Smooth muscle cell of the coronary artery (primary cell): ENCODE measurements around the gene HMHB1. TPM values are rescaled to one million over a fixed set of nuclear protein-coding genes. Genes with fewer than 3 reads are reported as not detected.

Source experiments
- total RNA-seq: library from RNA; depleted of rRNA; stranded (reverse); fragments of >200 nt; gene quantifications from 2 replicates; pipeline ENCODE4 v1.2.3, GENCODE V29; 2014; ENCODE audit warnings: low replicate concordance

Gene HMHB1
- not detected in 2 replicates for total RNA-seq

GRCh38 chr5:143812085-143812705, at the start of gene HMHB1:
TSS of gene HMHB1 (plus strand) at chr5:143812161.

